Vagina (tissue), 2 donors: ENCODE results near the gene ILDR2.

ENCODE experiments used
- CTCF ChIP-seq, 3 experiments: fragments of 450-650 bp in 2 of 3; fragments of 200-600 bp in 1 of 3; sonication (generic) in 1 of 3; IDR thresholded peaks; one replicate each; pipeline ENCODE4 v1.5.1; 2017 to 2019; ENCODE audit warnings: antibody characterized with exemption in 3 of 3, mild to moderate bottlenecking in 2 of 3, moderate library complexity in 2 of 3
- POLR2A ChIP-seq, 2 donors: fragments of 450-650 bp; IDR thresholded peaks; one replicate each; pipeline ENCODE4 v1.6.1; 2017; ENCODE audit warnings: antibody characterized with exemption in 2 of 2, mild to moderate bottlenecking in 2 of 2, moderate library complexity in 2 of 2
- POLR2AphosphoS5 ChIP-seq, 2 donors: sonication (generic); formaldehyde crosslinking; IDR thresholded peaks; one replicate each; pipeline ENCODE4 v1.9.0; 2017; ENCODE audit warnings: antibody characterized with exemption in 2 of 2, mild to moderate bottlenecking in 2 of 2, low read depth in 1 of 2; ENCODE audit not compliant: insufficient read depth in 1 of 2

GRCh38 chr1:167011560-167012191 lies 36.3 kb upstream of the ILDR2 start:
- TF ChIP-seq POLR2A (IDR thresholded peaks at IDR 0.05) (no peak), CTCF (IDR thresholded peaks at IDR 0.05) (no peak), POLR2AphosphoS5 (IDR thresholded peaks at IDR 0.05; ENCODE audit: insufficient read depth in 1 of 2, low read depth in 1 of 2) (no peak)
